GM18508 (cell line): ENCODE data around the gene GRID2.

Source experiments
- ATAC-seq: cut with Tn5 transposase; IDR thresholded peaks from one replicate; pipeline ENCODE4 v1.9.1; 2021; ENCODE audit warnings: moderate number of reproducible peaks; ENCODE audit not compliant: insufficient read depth, unreplicated experiment

GRID2 gene

DNA sequence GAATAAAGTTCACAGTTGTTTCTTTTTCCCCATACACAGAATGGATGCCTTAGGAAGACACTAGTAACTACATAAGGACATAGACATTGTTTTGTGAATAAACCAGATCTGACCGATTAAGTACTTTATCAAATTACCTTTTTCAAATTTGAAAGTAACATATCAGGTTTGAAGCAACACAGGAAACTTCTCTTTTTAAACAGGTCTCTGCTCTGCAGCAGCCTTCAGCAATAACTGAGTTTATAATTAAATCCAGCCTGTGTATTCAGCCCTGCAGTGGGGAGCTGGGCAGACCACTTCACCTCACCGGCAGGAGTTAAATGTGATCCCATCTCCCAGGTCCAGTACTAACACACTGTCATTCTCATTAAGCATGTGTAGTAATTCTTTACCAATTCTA lies 1456.5 kb downstream of the GRID2 start:
- ATAC-seq = no peak

DNA sequence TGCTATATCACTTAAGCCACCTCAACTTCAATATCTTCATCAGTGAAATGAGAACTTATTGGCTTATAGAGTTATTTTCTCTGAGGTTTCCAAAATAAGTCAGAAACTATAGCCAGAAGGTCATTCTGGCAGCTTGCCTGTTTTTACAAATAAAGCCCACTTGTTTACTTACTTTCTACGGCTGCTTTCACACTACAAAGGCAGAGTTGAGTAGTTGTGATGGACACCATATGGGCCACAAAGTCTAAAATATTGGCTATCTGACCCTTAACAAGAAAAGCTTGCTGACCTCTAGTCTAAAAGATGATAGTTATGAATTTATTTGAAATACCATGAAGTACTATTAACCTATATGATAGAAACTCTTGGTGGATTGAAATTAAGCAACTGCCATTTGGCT lies 1457.5 kb downstream of the GRID2 start:
- no peak for ATAC-seq

DNA sequence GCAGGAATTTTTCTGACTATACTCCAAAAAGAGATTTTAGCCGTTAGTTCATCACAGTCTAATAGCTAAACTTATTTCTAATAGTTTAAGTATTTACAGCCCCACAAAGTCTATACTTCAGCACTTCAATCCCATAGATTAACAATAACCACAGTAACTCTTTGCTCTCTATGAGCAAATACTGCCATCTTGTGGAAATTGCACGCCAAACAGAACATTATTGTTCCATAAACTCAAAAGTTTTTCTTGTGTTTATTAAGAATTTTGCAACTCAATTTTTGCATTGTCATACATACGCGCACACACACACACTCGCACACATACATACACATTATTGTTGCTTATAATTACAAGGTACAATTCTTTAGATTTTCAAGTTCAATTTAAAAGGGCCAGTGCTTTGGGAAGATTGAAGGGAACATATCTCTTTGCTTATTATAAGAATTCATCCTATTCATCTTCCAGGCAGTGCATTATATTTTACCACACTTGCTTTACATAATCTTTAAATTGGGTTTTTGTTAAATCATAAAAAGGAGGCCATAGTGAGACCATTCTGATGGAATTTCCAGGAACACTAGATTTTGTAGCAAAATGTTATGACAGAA lies 1461.0 kb downstream of the GRID2 start:
- peak; percentile 71 for ATAC-seq

DNA sequence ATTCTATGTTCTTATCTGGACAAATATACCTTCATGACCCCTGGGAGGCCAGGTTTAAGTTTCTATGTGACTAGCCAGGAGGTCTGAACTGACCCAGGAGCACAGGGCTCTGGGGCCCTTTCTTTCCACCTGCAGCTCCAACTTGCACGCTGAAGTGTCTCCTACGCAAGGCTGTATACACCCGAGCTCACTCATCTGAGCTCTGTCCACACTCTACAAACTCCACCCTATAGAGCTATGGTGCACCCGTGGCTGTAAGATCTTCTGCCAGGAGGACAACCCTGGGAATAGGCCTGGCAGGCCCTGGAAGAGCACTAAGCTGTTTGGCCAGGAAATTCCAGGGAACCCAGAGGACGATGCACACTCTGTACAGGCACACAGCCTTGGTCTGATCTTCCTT lies 1464.2 kb downstream of the GRID2 start:
- ATAC-seq = no peak

DNA sequence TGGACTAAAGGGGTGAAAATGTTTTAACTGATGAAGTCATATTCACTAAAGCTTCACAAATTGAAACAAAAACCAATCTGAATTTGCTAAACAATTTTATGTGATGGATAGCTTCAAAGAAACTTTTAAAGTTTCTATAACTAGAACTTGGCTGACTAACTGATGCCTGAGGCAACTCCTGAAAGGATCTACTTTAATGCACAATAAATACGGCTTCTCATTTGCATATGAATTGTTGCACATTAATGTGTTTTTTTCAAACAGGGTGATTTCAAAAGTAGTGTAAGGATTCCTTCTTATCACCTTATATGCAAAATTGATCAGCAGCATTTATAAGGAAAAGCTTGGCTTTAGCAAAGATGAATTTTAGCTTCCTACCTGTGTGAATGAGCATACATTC lies 1466.4 kb downstream of the GRID2 start:
- ATAC-seq = no peak

DNA sequence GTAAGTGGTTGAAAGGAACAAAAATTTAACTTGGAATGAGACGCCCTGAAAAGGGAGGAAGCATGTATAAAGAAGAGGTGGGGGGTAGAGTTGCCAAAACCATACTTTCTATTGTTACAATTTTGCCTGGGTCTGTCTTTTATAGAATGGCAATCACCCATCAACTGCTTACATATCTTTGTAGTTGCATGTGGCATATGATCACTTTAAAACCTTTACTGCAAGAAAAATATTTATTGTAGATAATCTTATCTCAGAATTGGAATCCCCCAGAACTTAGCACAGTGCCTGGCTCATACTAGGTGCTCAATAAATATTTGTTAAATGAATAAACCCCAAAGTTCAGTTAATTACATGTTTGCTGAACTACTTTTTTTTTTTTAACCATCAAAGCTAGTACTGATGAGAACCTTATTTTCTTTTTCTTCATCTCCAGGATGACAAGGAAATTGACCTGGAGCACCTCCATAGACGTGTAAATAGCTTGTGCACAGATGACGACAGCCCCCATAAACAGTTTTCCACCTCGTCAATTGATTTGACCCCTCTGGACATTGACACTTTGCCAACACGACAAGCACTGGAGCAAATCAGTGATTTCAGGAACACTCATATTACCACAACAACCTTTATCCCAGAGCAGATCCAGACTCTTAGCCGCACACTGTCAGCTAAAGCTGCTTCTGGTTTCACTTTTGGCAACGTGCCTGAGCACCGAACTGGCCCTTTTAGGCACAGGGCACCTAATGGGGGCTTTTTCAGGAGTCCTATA lies 1468.1 kb downstream of the GRID2 start:
- no peak for ATAC-seq

DNA sequence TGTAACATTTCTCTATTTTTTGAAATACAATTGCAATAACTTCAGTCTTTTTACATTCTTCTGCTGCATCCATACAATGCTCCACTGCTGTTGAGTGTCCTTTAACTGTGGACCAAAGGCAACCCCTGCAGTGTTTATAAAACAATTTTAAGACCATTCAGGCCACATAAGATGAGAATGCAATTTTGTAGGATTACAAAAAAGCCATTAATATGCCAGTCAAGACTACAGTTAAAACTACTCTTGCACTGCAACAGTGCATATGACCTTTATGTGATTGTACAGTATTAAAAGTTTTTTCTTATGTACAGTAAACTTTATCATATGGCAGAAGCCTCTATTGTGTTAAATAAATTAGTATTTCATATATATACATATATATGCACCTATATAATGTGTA lies 1469.1 kb downstream of the GRID2 start:
- no peak for ATAC-seq

DNA sequence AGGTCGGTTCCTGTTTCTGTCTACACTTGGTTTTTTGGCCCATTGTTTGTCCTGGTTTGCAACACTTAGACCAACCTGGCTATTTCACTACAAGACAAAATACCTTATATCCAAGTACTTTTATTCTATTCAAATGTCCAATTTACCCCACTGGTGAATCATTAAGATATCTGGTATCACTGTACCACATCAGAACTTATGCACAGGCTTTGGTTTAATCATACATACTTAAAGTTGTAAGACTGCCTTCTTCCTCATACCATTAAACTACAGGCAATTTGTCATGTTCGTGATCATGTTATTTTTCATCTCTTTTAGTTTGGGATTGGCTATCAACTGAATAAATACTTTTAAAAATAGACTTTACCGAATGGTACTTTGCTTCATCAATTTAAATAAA lies 1471.8 kb downstream of the GRID2 start:
- no peak for ATAC-seq

DNA sequence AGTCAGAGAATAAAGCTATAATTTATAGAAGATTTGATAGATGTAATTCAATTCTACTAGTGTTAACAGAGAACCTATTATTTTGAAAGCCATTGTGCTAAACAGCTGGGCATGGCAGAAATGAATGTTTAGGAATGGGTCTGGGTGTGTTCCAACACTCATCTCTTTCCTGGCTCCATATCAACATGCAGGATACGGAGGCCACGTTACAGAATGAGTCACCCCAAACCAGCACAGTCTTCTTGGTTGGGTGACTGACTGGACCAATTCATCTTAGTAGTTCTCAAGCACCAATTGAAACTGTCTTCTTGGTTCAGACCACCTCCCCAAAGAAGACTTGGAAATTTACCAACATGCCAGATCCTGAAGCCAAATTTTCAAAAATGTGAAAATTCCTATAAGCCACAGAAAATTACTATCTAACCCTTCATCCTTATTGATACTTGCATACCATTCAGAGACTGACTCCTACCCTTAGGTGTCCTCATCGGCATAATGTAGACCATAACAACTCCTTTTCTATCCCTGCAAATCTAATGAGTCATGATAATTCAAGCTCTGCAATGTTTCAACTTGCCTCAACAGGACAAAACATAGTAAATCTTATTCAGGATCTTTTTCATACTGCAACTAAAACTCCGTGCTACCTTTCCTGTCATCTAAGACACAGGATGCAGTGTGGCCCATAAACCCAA lies 1472.8 kb downstream of the GRID2 start:
- no peak for ATAC-seq

DNA sequence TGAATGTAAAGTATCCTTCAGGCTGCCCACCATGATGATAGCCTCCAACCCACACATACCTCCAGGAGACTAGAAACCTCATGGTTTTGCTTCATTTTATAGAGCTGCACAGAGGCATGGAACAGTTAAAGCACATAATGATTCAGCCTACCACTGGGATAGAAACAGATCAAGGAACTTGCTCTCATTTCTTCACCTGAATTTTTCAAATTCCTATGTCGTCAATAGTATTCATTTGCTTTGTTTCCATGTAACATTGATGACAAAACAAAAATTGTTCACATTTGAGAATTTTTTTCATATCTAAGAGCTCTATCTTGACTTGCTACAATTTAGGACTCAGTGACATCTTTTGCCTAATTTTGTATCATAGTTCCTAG lies 1473.3 kb downstream of the GRID2 start:
- no peak for ATAC-seq

DNA sequence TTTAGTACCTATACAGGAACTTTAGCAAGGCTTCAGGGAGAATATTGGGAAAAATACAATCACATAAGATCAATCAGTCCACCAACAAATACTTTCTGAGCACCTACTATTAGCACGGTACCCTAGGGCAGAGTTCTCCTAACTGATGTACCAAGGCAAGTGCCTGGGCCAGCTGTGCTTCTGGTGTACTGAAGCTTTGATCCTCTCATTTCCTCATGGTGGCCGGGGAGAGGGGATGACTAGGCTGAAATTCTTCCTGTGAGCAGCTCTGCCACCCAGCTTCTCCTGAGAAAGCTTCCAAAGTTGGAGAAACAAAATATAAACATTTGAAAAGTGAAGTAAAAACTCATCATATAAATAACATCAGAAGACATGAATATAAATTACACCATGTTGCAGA lies 1475.5 kb downstream of the GRID2 start:
- no peak for ATAC-seq

DNA sequence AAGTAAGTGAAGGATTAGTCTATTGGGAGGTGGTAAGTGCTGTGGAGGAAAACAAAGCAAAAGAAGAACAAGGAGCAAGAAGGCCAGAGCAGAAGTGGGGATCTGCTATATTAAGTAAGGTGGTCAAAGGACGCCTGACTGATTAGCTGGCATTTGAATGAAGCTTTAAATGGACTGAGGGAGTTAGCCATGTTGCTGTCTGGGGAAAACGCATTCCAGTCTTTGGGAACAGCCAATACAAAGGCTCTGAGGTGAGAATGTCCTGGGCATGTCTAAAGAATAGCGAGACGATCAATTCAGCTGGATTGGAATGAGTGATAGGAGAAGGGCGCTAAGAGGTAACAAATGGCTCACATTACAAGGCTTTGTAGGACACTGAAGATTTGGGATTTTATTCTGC lies 1476.3 kb downstream of the GRID2 start:
- no peak for ATAC-seq

DNA sequence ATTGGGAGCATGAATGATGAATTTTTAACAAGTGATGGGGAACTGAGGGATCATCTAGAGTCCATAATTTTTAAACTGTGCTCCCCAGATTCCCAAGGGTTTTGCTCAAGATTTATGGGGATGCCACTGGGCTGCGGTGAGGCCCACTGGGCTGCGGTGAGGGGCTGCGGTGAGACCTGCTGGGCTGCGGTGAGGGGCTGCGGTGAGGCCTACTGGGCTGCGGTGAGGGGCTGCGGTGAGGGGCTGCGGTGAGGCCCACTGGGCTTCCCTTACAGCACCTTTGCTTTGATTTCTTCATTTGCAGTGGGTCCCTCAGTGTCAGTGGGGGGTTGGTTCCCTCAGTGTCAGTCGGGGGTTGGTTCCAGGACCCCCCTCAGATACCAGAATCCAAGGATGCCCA lies 1477.4 kb downstream of the GRID2 start:
- ATAC-seq = no peak

DNA sequence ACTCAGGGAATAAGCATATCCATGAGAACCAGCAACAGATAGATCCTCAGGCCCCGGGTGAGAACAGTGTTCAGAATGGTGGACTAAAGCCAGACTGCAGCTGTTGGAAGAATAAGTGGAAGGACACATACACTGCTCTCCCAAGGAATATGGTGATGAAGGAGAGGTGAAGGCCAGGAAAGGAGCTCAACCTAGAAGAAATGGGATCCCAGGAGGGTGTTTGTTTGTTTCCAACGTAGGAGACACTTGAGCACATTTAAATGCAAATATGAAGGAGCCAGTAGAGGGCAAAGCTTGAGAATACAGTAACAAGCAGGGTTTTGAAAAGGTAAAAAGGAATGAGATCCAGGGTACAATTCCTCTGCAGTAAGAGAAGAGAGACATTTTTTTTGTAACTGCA lies 1482.4 kb downstream of the GRID2 start:
- no peak for ATAC-seq

DNA sequence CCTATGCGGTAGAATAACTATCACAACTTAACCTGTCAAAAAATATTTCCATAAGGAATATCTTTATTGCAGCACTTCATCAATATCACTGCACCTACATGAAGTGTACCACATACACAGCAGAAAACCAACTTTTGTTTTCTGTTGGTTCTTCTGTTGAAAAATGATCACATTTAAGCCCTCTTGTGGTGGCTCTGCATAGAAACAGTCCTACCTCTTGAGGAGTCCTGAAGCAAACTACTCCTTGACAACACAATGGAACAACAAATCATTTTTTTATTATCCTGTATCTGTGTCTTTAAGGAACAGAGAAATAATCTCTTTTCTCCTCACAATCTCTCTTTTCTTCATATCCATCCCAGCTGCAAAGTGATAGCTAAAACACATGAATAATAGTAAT lies 1484.9 kb downstream of the GRID2 start:
- no peak for ATAC-seq

DNA sequence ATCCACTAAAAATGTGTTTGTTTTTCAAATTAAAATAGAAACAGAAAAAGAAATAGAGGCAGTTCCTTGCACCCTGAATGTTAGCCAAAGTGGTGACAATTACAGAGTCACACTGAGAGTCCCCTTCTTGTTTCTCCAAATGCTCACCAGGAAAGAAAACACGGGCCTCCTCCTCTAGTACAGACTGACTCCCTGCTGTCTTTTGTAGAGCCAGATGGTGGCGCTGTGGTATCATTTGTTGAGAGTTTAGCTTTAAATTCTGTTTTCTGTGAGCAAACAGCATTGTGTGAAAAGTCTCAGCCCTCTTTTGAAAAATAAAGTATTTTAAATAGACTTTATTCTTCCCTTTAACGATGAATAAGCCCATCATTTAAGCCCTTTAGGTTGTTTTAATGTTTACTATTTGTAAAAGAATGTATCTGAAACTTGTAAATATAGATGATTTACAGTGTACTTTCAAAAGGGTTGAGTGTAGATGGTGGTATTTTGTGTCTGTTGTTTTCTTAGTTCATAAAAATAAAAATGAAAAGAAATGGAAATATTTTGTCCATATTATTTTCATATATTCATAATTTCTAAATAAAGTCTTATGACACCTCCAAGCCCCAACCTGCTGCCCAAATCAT lies 1487.9 kb downstream of the GRID2 start:
- peak; percentile 78 for ATAC-seq

DNA sequence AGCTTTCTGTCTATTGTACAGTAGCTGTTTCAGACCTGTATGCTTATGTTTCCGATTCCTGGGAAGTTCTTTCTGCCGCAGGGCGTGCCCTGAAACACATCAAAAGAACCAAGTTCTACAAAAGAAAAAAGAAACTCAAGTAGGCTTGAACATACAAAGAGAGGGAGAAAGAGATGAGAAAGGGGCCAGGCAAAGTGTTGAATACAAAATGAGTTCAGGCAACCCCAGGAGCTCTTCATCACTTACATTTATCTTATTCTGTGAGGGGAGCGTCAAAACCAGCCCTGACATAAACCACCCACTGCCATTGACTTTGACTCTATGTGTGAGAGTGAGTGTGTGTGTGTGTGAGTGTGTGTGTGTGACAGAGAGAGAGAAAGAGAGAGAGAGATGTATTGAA lies 1498.3 kb downstream of the GRID2 start:
- ATAC-seq = no peak

DNA sequence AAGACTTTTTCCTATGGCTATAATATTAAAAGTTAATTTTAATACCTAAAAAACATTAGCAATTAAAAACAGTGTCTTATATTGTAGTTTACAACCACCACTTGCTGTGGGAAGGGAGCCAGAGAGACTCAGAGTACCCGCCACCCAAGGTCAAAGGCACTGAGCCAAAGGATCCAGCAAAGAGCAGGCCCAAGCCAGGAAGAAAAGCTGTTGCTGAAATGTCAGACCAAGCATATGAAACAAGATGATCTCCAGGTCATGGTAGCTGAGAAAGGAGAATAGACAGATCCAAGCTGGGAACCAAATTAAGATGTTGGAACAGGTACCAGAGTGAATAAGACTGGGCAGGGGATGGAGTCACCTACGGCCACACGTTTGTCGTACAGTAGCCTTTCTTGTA lies 1506.0 kb downstream of the GRID2 start:
- no peak for ATAC-seq

DNA sequence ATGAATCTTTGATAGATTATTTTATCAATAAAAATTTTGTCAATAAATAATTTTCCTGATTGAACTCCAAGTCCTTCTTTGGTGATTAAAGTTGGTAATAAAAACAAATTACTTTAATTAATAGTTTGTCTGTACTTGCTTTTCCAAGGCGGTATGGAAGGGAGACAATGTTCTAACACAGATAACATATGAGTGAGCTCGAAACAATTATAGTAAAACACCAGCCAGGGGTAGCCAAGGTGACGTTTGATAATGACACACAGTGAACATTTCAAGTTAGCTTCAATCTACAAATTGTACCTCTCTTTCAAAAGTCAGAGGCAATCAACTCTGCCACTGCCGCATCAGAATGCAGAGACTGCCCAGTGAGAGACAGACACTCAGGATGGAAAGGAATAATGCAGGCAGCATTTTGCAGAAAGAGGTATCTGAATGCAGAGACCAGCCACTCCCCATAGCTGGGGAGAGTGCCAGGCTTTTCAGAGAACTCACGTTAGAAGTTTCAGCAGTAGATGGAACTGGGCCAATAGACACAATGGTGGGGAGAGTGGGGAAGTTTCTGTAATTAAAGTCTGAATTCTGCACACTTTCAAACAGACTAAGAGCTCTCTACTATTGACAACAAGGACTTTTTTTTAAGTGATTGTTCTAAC lies 1506.7 kb downstream of the GRID2 start:
- no peak for ATAC-seq

DNA sequence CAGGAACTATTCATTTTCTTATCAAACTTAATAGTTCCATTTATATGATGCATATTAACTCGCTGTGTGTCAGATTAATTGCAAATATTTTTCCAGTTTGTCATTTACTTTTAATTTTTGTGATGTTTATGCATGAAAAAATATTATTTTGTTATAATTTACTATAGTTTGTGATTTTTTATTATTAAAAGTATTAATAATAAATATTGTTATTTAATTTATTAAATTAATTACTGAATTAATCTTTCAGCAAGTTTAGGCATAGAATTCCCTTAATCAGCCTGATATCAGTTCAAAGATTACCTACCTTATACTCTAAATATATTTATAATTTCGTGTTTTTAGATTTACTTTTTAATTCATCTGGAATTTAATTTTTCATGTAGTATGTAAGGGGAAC lies 1509.3 kb downstream of the GRID2 start:
- no peak for ATAC-seq

DNA sequence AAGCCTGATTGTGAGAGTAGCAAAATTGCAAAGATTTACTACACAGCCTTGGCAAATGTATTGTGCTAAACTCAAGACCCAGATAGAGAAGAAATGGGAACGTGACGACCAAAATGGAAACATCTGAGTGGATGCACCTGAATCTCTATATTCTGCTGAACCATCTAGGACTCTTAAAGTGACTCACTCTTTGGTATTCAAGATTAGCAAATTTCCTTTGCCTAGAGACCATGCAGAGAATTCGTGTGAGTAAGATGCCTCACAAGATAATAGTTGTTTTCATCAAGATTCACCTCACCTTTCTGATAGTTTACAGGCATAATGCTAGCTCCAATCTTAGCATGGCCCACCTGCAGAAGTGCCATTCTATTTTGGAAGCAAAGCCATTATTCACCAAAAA lies 1510.4 kb downstream of the GRID2 start:
- no peak for ATAC-seq
